GM19324 (cell line): Measurements from ENCODE around the gene BCO2.
"Not testable (repeated sequence)": the region's sequence is repeated elsewhere in the genome, so short reads cannot be mapped to it uniquely, and the experiment has no call there.

Experiments used
- ATAC-seq: cut with Tn5 transposase; IDR thresholded peaks from one replicate; pipeline ENCODE4 v1.9.1; 2021; ENCODE audit warnings: mild to moderate bottlenecking, moderate library complexity; ENCODE audit not compliant: unreplicated experiment, low FRiP score

BCO2 gene

GRCh38 chr11:112165049-112165448 is 10.3 kb upstream of the BCO2 start:
- ATAC-seq, result no peak

GRCh38 chr11:112166562-112166961 is 8.8 kb upstream of the BCO2 start:
- ATAC-seq, result no peak

- no peak for ATAC-seq
Observed at GRCh38 chr11:112167145-112167544, 8.2 kb upstream of the BCO2 start, which contains the start of gene TEX12. Gene TEX12, plus strand, starts transcription at chr11:112167372. Its CDS starts 1,897 bp downstream, at chr11:112169269.

GRCh38 chr11:112172362-112172994 is 2.8 kb upstream of the BCO2 start:
- ATAC-seq, result no peak

GRCh38 chr11:112173152-112173551 is 2.2 kb upstream of the BCO2 start:
- ATAC-seq, result no peak

GRCh38 chr11:112175599-112175952 is 264 bp downstream of the BCO2 start:
- no peak for ATAC-seq

GRCh38 chr11:112176077-112176476 is 765 bp downstream of the BCO2 start:
- ATAC-seq, result no peak

- no peak for ATAC-seq
Observed at GRCh38 chr11:112177589-112177988, 2.3 kb downstream of the BCO2 start.

- no peak for ATAC-seq
Observed at GRCh38 chr11:112178428-112178827, 3.1 kb downstream of the BCO2 start.

- no peak for ATAC-seq
Observed at GRCh38 chr11:112178936-112179335, 3.6 kb downstream of the BCO2 start.

- ATAC-seq, result peak; percentile 67
Observed at GRCh38 chr11:112179601-112180000, 4.3 kb downstream of the BCO2 start.

GRCh38 chr11:112182867-112183266 is 7.6 kb downstream of the BCO2 start:
- ATAC-seq, result no peak

GRCh38 chr11:112185883-112186282 is 10.6 kb downstream of the BCO2 start:
- ATAC-seq, result no peak

GRCh38 chr11:112186304-112186703 is 11.0 kb downstream of the BCO2 start:
- no peak for ATAC-seq

GRCh38 chr11:112195113-112195512 is 19.8 kb downstream of the BCO2 start:
- not testable (repeated sequence) for ATAC-seq

GRCh38 chr11:112195951-112196351 is 20.6 kb downstream of the BCO2 start:
- ATAC-seq, result no peak

GRCh38 chr11:112196519-112197087 is 21.3 kb downstream of the BCO2 start:
- ATAC-seq, result no peak

GRCh38 chr11:112199101-112199500 is 23.8 kb downstream of the BCO2 start:
- ATAC-seq, result not testable (repeated sequence)

GRCh38 chr11:112200252-112200651 is 24.9 kb downstream of the BCO2 start:
- ATAC-seq, result no peak

- ATAC-seq, result no peak
Observed at GRCh38 chr11:112206071-112206470, 30.8 kb downstream of the BCO2 start.

- ATAC-seq, result no peak
Observed at GRCh38 chr11:112210890-112211289, 35.6 kb downstream of the BCO2 start.

GRCh38 chr11:112211536-112211935 is 36.2 kb downstream of the BCO2 start:
- ATAC-seq, result no peak
